ENCODE results near the gene NTSR1.

- TF ChIP-seq CTCF (conservative IDR thresholded peaks at IDR 0.05 in 1 of 2, IDR thresholded peaks at IDR 0.05 in 1 of 2; ENCODE audit: extremely low read depth in 1 of 2, insufficient read depth in 1 of 2, low read depth in 1 of 2, low read length in 2 of 2) (no peak), EZH2 (IDR thresholded peaks at IDR 0.05; ENCODE audit: borderline replicate concordance, low read length) (no peak)
Observed at GRCh38 chr20:62665153-62665754, 43.4 kb upstream of the NTSR1 start.

Measured in mammary epithelial cell (primary cell).